Measurements from ENCODE around the gene ZNF628.

DNA sequence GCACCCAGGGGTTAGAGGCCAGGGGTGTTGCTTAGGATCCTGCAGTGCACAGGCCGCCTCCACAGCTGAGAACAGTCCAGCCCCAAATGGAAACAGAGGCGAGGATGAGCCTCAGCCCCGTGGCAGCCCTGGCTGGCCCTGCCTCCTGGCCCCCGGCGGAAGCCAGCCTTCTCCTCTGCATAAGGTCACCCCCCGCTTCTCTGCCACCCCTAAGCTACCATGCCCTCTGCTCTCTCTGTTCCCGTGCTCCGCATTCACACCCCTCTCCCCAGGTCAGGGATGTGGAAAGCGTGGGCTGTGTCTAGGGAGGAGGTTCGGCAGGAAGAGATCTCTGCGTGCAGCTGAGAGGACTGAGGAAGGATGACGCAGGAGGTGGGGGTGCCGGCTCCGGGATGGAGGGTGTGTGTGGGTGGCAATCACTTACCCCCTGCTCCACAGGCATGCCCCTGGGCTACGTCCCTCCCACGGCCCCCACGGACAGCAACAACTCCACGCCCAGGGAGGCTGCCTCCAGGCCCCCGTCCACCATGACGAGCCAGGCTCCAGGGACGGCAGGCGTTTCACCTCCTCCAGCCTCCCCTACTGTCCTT is 17.9 kb downstream of the ZNF628 start:
- TF ChIP-seq, protein P1, sequence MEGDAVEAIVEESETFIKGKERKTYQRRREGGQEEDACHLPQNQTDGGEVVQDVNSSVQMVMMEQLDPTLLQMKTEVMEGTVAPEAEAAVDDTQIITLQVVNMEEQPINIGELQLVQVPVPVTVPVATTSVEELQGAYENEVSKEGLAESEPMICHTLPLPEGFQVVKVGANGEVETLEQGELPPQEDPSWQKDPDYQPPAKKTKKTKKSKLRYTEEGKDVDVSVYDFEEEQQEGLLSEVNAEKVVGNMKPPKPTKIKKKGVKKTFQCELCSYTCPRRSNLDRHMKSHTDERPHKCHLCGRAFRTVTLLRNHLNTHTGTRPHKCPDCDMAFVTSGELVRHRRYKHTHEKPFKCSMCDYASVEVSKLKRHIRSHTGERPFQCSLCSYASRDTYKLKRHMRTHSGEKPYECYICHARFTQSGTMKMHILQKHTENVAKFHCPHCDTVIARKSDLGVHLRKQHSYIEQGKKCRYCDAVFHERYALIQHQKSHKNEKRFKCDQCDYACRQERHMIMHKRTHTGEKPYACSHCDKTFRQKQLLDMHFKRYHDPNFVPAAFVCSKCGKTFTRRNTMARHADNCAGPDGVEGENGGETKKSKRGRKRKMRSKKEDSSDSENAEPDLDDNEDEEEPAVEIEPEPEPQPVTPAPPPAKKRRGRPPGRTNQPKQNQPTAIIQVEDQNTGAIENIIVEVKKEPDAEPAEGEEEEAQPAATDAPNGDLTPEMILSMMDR (conservative IDR thresholded peaks at IDR 0.05): no peak
- no peak for TF ChIP-seq ZFX (IDR thresholded peaks at IDR 0.05)
